MM.1S (cell line): ENCODE data around the gene RXYLT1.

Experiments
- DNase-seq: peaks from one replicate; pipeline ENCODE4 v3.0.0-alpha.2; 2015
- H2AFZ ChIP-seq: fragments of 300-600 bp; sonication (generic); 2 replicates; pipeline ENCODE4 v1.6.0; 2016; ENCODE audit warnings: antibody characterized with exemption, low read length
- H3F3A ChIP-seq: fragments of 300-600 bp; sonication (generic); 2 replicates; pipeline ENCODE4 v1.6.1; 2016; ENCODE audit warnings: mild to moderate bottlenecking, antibody characterized with exemption, low read length, moderate library complexity, mixed read lengths; ENCODE audit not compliant: insufficient read depth
- H3K27ac ChIP-seq: fragments of 300-600 bp; sonication (generic); 2 replicates; pipeline ENCODE4 v1.5.1; 2016; ENCODE audit warnings: mild to moderate bottlenecking, low read length
- H3K27me3 ChIP-seq: fragments of 300-600 bp; sonication (generic); replicated peaks from 2 replicates; pipeline ENCODE4 v1.6.0; 2016; ENCODE audit warnings: low read length; ENCODE audit not compliant: insufficient read depth
- H3K36me3 ChIP-seq: fragments of 300-600 bp; sonication (generic); replicated peaks from 2 replicates; pipeline ENCODE4 v1.6.1; 2016; ENCODE audit warnings: mild to moderate bottlenecking, low read length, mixed read lengths; ENCODE audit not compliant: insufficient read depth
- H3K4me1 ChIP-seq: fragments of 300-600 bp; sonication (generic); 2 replicates; pipeline ENCODE4 v1.6.1; 2016; ENCODE audit warnings: low read length, mixed read lengths
- H3K4me2 ChIP-seq: fragments of 300-600 bp; sonication (generic); 2 replicates; pipeline ENCODE4 v1.6.0; 2016; ENCODE audit warnings: low read depth, low read length
- H3K4me3 ChIP-seq: fragments of 300-600 bp; sonication (generic); 2 replicates; pipeline ENCODE4 v1.5.1; 2016; ENCODE audit warnings: low read length, mixed read lengths
- H3K79me2 ChIP-seq: fragments of 300-600 bp; sonication (generic); 2 replicates; pipeline ENCODE4 v1.6.1; 2016; ENCODE audit warnings: mixed run types, low read length, mixed read lengths
- H3K9ac ChIP-seq: fragments of 300-600 bp; sonication (generic); 2 replicates; pipeline ENCODE4 v1.6.1; 2016; ENCODE audit warnings: low read length, mixed read lengths
- H3K9me2 ChIP-seq: fragments of 300-600 bp; sonication (generic); replicated peaks from 2 replicates; pipeline ENCODE4 v1.6.1; 2016; ENCODE audit warnings: mild to moderate bottlenecking, low read length, mixed read lengths; ENCODE audit not compliant: insufficient read depth
- H3K9me3 ChIP-seq: fragments of 300-600 bp; sonication (generic); replicated peaks from 2 replicates; pipeline ENCODE4 v1.6.1; 2016; ENCODE audit warnings: mild to moderate bottlenecking, low read length, mixed read lengths; ENCODE audit not compliant: insufficient read depth
- H4K20me1 ChIP-seq: fragments of 300-600 bp; sonication (generic); 2 replicates; pipeline ENCODE4 v1.6.1; 2016; ENCODE audit warnings: mild to moderate bottlenecking, low read length, moderate library complexity, mixed read lengths; ENCODE audit not compliant: insufficient read depth
- CTCF ChIP-seq: fragments of 300-600 bp; sonication (generic); IDR thresholded peaks from 2 replicates; pipeline ENCODE4 v1.5.1; 2016; ENCODE audit warnings: antibody characterized with exemption, low read length, mixed read lengths
- EZH2 ChIP-seq: fragments of 300-600 bp; sonication (generic); optimal IDR thresholded peaks from 2 replicates; pipeline ENCODE3; 2017; ENCODE audit warnings: low read depth, mild to moderate bottlenecking, antibody characterized with exemption, low read length, mixed read lengths
- EZH2phosphoT487 ChIP-seq: fragments of 300-600 bp; sonication (generic); IDR thresholded peaks from 2 replicates; pipeline ENCODE4 v1.6.1; 2018; ENCODE audit warnings: antibody characterized with exemption, low read length

RXYLT1 gene

GRCh38 chr12:63770375-63770774 is 9.3 kb upstream of the RXYLT1 start:
- TF ChIP-seq CTCF (no peak), EZH2 (no peak), EZH2phosphoT487 (no peak)
- H3K9me3 ChIP-seq, result no peaks in the 10 kb centered on the region
- no peak for DNase-seq

GRCh38 chr12:63777340-63777739 is 2.4 kb upstream of the RXYLT1 start:
- Histone ChIP-seq H3K27me3 (no peaks in the 10 kb centered on the region), H3K4me2 (no peak overlapping the region), H3K79me2 (peaks cover 14% of the 10 kb centered on the region), H4K20me1 (no peaks in the 10 kb centered on the region), H3K9me2 (no peaks in the 10 kb centered on the region), H3K36me3 (no peaks in the 10 kb centered on the region; the same call in 1 of the 2 replicates), H3K4me1 (no peaks in the 10 kb centered on the region), H3K9ac (no peak overlapping the region), H3K4me3 (no peak overlapping the region), H3F3A (no peaks in the 10 kb centered on the region), H3K9me3 (no peaks in the 10 kb centered on the region), H3K27ac (no peak overlapping the region), H2AFZ (no peak overlapping the region)
- no peak for TF ChIP-seq CTCF
- no peak for TF ChIP-seq EZH2
- TF ChIP-seq EZH2phosphoT487, result no peak
- DNase-seq, result no peak

More at GRCh38 chr12:63770375-63770774, 9.3 kb upstream of the RXYLT1 start:
- Histone ChIP-seq H3K27ac (no peak overlapping the region), H3K9ac (no peak overlapping the region), H3K4me1 (no peaks in the 10 kb centered on the region), H3K4me3 (no peak overlapping the region), H4K20me1 (no peaks in the 10 kb centered on the region), H3K79me2 (no peaks in the 10 kb centered on the region), H2AFZ (no peak overlapping the region), H3K27me3 (no peaks in the 10 kb centered on the region), H3F3A (no peaks in the 10 kb centered on the region), H3K9me2 (no peaks in the 10 kb centered on the region), H3K36me3 (no peaks in the 10 kb centered on the region), H3K4me2 (no peak overlapping the region)

- Histone ChIP-seq H3K4me1 (no peaks in the 10 kb centered on the region), H3K9me3 (no peaks in the 10 kb centered on the region), H3K79me2 (peaks cover 14% of the 10 kb centered on the region), H3K27me3 (no peaks in the 10 kb centered on the region), H3K36me3 (peaks cover 6% of the 10 kb centered on the region; the same call in 1 of the 2 replicates), H3K9ac (no peak overlapping the region), H4K20me1 (no peaks in the 10 kb centered on the region), H3K27ac (no peak overlapping the region), H2AFZ (no peak overlapping the region), H3K4me3 (no peak overlapping the region), H3K4me2 (no peak overlapping the region), H3F3A (no peaks in the 10 kb centered on the region), H3K9me2 (no peaks in the 10 kb centered on the region)
- TF ChIP-seq CTCF (no peak), EZH2phosphoT487 (no peak), EZH2 (no peak)
- no peak for DNase-seq
These were observed 2.8 kb downstream of the RXYLT1 start for GRCh38 chr12:63782466-63782865.
